ENCODE measurements around the gene NBL1. TPM values are rescaled to one million over a fixed set of nuclear protein-coding genes. Genes with fewer than 3 reads are reported as not detected.

The NBL1 gene
- total and polyA plus RNA-seq, 9 of the 15 experiments (the other 6 are each of a cell fraction or from before 2014, with no cell fraction given), result 0.10 to 3.7 (median 1.8) TPM; not detected in 1

DNA sequence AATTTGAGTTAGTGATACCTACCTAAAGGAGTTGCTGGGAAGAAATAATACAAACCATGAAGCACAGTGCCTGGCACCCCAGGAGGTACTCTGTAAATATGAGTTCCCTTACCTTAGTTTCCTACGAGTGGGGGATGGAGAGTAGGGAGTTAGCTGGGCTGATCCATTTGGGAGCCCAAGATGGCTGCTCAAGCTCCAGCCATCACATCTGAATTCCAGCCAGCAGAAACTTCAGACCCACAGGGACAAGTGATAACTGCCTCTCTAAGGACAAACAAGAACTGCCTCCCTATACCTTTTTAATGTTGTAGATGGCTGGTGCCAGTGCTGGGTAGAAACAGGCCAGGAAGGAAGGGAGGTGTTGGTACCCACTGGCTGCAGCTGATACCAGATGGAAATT is 43.3 kb downstream of the NBL1 start (continued):
- TF ChIP-seq ZC3H8 (IDR thresholded peaks at IDR 0.05) (no peak), CLOCK (CRISPR knock-in tag; IDR thresholded peaks at IDR 0.05; ENCODE audit: borderline replicate concordance) (no peak), RBM25 (IDR thresholded peaks at IDR 0.05; ENCODE audit: low read depth, low read length, severe bottlenecking) (peak; percentile 96), PHB (CRISPR knock-in tag; IDR thresholded peaks at IDR 0.05) (no peak), NCOR1 (IDR thresholded peaks at IDR 0.05) (no peak), CBX3 (IDR thresholded peaks at IDR 0.05; ENCODE audit: borderline replicate concordance in 1 of 2, low read length in 2 of 2) (peak in 1 of 2 experiments; percentile 17; a peak in 1 of 3 replicates), ZNF146 (CRISPR knock-in tag; IDR thresholded peaks at IDR 0.05; ENCODE audit: unreplicated experiment) (no peak), MTA2 (IDR thresholded peaks at IDR 0.05; ENCODE audit: low read depth) (no peak), SP2 (IDR thresholded peaks at IDR 0.05; ENCODE audit: extremely low read depth, low read depth, low read length, poor library complexity, severe bottlenecking) (no peak), ARID2 (IDR thresholded peaks at IDR 0.05) (no peak), HLTF (IDR thresholded peaks at IDR 0.05) (0 out of 2 replicates have a peak, but pooled peaks have one; percentile 58), PRMT5 (CRISPR knock-in tag; IDR thresholded peaks at IDR 0.05) (no peak)
- TF ChIP-seq, protein P1, sequence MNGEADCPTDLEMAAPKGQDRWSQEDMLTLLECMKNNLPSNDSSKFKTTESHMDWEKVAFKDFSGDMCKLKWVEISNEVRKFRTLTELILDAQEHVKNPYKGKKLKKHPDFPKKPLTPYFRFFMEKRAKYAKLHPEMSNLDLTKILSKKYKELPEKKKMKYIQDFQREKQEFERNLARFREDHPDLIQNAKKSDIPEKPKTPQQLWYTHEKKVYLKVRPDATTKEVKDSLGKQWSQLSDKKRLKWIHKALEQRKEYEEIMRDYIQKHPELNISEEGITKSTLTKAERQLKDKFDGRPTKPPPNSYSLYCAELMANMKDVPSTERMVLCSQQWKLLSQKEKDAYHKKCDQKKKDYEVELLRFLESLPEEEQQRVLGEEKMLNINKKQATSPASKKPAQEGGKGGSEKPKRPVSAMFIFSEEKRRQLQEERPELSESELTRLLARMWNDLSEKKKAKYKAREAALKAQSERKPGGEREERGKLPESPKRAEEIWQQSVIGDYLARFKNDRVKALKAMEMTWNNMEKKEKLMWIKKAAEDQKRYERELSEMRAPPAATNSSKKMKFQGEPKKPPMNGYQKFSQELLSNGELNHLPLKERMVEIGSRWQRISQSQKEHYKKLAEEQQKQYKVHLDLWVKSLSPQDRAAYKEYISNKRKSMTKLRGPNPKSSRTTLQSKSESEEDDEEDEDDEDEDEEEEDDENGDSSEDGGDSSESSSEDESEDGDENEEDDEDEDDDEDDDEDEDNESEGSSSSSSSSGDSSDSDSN (IDR thresholded peaks at IDR 0.05; ENCODE audit: borderline replicate concordance in 1 of 2, low read depth in 2 of 2, low read length in 2 of 2), result no peak
- TF ChIP-seq, protein P2, sequence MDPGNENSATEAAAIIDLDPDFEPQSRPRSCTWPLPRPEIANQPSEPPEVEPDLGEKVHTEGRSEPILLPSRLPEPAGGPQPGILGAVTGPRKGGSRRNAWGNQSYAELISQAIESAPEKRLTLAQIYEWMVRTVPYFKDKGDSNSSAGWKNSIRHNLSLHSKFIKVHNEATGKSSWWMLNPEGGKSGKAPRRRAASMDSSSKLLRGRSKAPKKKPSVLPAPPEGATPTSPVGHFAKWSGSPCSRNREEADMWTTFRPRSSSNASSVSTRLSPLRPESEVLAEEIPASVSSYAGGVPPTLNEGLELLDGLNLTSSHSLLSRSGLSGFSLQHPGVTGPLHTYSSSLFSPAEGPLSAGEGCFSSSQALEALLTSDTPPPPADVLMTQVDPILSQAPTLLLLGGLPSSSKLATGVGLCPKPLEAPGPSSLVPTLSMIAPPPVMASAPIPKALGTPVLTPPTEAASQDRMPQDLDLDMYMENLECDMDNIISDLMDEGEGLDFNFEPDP (CRISPR knock-in tag; IDR thresholded peaks at IDR 0.05), result no peak
- TF ChIP-seq, protein P3, sequence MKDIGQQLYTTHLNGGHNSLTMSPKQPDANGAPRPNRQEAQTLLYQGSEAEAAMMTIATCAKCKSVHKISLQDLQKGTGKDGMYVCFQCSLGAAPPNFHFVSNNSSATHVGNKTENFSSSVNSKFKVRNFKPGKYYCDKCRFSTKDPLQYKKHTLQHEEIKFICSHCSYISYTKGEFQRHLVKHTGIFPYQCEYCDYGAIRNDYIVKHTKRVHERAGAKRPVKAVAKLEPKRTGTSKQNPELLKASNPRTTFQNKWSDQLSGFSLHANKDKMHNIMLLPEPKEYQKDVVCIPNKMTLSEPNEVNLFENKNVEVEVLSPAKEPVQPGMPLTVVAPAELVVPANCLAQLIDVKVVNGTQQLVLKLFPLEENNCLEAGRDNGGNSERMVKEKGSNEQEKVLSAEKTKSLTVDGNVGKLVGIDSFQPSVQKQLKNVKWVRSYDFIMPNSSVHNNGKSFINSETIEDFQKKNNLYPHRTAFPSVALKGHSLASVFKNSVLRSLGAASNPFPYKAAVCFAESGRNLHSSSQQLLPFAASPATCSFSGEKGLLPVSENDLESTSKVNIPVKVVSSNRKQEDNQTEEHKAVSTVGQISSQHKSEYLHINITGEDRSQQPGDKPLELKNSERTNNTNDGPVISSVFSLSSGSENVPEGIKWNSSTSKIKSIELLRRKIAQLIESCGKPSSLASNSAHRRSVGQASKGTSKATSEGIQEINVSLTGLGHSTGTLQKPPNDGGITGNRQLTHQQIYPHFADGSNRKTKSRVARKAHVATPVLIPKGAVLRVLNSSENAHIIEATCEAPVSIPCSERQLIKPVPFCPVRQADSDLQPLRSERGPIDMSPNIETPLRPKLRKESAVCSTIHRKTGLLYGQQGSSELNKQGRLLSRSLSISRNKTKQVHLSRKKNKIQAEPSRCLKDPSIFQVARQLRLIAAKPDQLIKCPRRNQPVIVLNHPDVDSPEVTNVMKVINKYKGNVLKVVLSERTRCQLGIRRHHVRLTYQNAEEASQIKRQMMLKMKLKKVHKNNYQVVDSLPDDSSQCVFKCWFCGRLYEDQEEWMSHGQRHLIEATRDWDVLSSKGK (CRISPR knock-in tag; IDR thresholded peaks at IDR 0.05), result no peak
